ENCODE results near the gene FCAR. TPM values are rescaled to one million over a fixed set of nuclear protein-coding genes. Genes with fewer than 3 reads are reported as not detected.
"Not testable (repeated sequence)": the region's sequence is repeated elsewhere in the genome, so short reads cannot be mapped to it uniquely, and the experiment has no call there.

The FCAR gene
- total RNA-seq, 1 experiment from 2014 or later, result not detected

- no peak for TF ChIP-seq EZH2phosphoT487 (IDR thresholded peaks at IDR 0.05; ENCODE audit: borderline replicate concordance)
- no peak for TF ChIP-seq TCF7L2 (IDR thresholded peaks at IDR 0.05; ENCODE audit: borderline replicate concordance, extremely low read depth, insufficient read depth, insufficient read length)
- RAD21 ChIA-PET (ENCODE audit: low non-redundant PET in 1 of 2, low total read pairs in 2 of 2, uncharacterized antibody in 2 of 2, unreplicated experiment in 2 of 2), result no interaction called here
- intact Hi-C loops (cut with micrococcal nuclease), result no loop called here
- BruUV-seq (replicated peaks), result no TSS peak
- Histone ChIP-seq H3K9me3 (ENCODE audit: control insufficient read depth in 1 of 2, insufficient read depth in 1 of 2, low read depth in 1 of 2, low read length in 2 of 2) (no peaks in the 10 kb centered on the region), H2AFZ (ENCODE audit: low read depth, low read length, poor library complexity, severe bottlenecking) (no peak overlapping the region), H4K20me1 (ENCODE audit: insufficient read depth) (no peaks in the 10 kb centered on the region), H3K27ac (ENCODE audit: low read depth, low read length) (no peak overlapping the region), H3K9ac (ENCODE audit: low read length) (no peak overlapping the region), H3K79me2 (ENCODE audit: insufficient read depth, low read length) (no peaks in the 10 kb centered on the region), H3K4me1 (ENCODE audit: control insufficient read depth in 1 of 2, insufficient read depth in 2 of 2, low read length in 2 of 2) (peaks cover 4 to 8% of the 10 kb centered on the region in 2 experiments; a peak in 3 of 4 replicates), H3K9me2 (ENCODE audit: insufficient read depth) (no peaks in the 10 kb centered on the region), H3K4me3 (replicated peaks in 1 of 2; ENCODE audit: low read depth in 1 of 2, low read length in 2 of 2) (no peak overlapping the region), H3K27me3 (ENCODE audit: insufficient read depth, low read length) (no peaks in the 10 kb centered on the region), H3K36me3 (ENCODE audit: control insufficient read depth in 1 of 2, insufficient read depth in 2 of 2, low read length in 2 of 2) (no peaks in the 10 kb centered on the region), H3K4me2 (ENCODE audit: low read length) (peak overlapping the region; percentile 39)
- DNase-seq (ENCODE audit: low read depth, low spot score) (no peak), ATAC-seq (peak; percentile 44; the same call in 1 of the 2 replicates)
- POLR2A ChIA-PET, result no interaction called here
- CTCF ChIA-PET, result interaction anchor here (0.7 to 1.1 kb wide), 2 partner anchors 12 to 520 kb away, joined by 3 read pairs; no protein-coding TSS in a partner anchor
Observed at GRCh38 chr19:54893406-54893805, 19.4 kb downstream of the FCAR start.

GRCh38 chr19:54894106-54894505 lies 20.1 kb downstream of the FCAR start:
- RAD21 ChIA-PET (ENCODE audit: low non-redundant PET in 1 of 2, low total read pairs in 2 of 2, uncharacterized antibody in 2 of 2, unreplicated experiment in 2 of 2); H3K9ac ChIP-seq (ENCODE audit: low read length); H3K9me3 ChIP-seq (ENCODE audit: control insufficient read depth in 1 of 2, insufficient read depth in 1 of 2, low read depth in 1 of 2, low read length in 2 of 2); H3K4me3 ChIP-seq (replicated peaks in 1 of 2; ENCODE audit: low read depth in 1 of 2, low read length in 2 of 2); H2AFZ ChIP-seq (ENCODE audit: low read depth, low read length, poor library complexity, severe bottlenecking); H3K79me2 ChIP-seq (ENCODE audit: insufficient read depth, low read length); H3K9me2 ChIP-seq (ENCODE audit: insufficient read depth); H3K36me3 ChIP-seq (ENCODE audit: control insufficient read depth in 1 of 2, insufficient read depth in 2 of 2, low read length in 2 of 2); DNase-seq (ENCODE audit: low read depth, low spot score); ATAC-seq; H3K27ac ChIP-seq (ENCODE audit: low read depth, low read length); H3K4me1 ChIP-seq (ENCODE audit: control insufficient read depth in 1 of 2, insufficient read depth in 2 of 2, low read length in 2 of 2); H3K4me2 ChIP-seq (ENCODE audit: low read length); intact Hi-C loops (cut with micrococcal nuclease); H3K27me3 ChIP-seq (ENCODE audit: insufficient read depth, low read length); H4K20me1 ChIP-seq (ENCODE audit: insufficient read depth); BruUV-seq (replicated peaks): not testable (repeated sequence)
- ChIA-PET POLR2A (interaction anchor here (0.7 kb wide), 1 partner anchor 85 kb away, joined by 3 read pairs; no protein-coding TSS in a partner anchor), CTCF (interaction anchor here (0.7 to 1.1 kb wide), 2 partner anchors 13 to 520 kb away, joined by 3 read pairs; no protein-coding TSS in a partner anchor)
